COLO829 (cell line): ENCODE measurements around the gene GZMM.

Source experiments
- DNase-seq: peaks from one replicate; pipeline ENCODE4 v3.0.0; 2012; ENCODE audit warnings: low spot score

Gene GZMM

GRCh38 chr19:566844-567243 lies 23.0 kb downstream of the GZMM start:
- DNase-seq, result no peak

- no peak for DNase-seq
Measured at GRCh38 chr19:567296-567900, 23.5 kb downstream of the GZMM start.

- DNase-seq, result no peak
Measured at GRCh38 chr19:570251-570686, 26.4 kb downstream of the GZMM start.

GRCh38 chr19:570937-571565 lies 27.2 kb downstream of the GZMM start:
- no peak for DNase-seq

GRCh38 chr19:571566-571974 lies 27.7 kb downstream of the GZMM start:
- DNase-seq, result peak; percentile 42

- peak; percentile 100 for DNase-seq
Measured at GRCh38 chr19:572140-572742, 28.4 kb downstream of the GZMM start, which contains the start of gene BSG. TSS of gene BSG (plus strand) at chr19:572596. CDS start at chr19:572635, 39 bp downstream.

- peak; percentile 60 for DNase-seq
Measured at GRCh38 chr19:572743-573518, 29.1 kb downstream of the GZMM start.

GRCh38 chr19:573519-573825 lies 29.6 kb downstream of the GZMM start:
- no peak for DNase-seq

GRCh38 chr19:574658-575526 lies 31.0 kb downstream of the GZMM start:
- DNase-seq, result no peak

GRCh38 chr19:575527-576506 lies 32.0 kb downstream of the GZMM start:
- no peak for DNase-seq

GRCh38 chr19:576768-577438 lies 33.0 kb downstream of the GZMM start:
- no peak for DNase-seq

- no peak for DNase-seq
Measured at GRCh38 chr19:577439-578392, 33.9 kb downstream of the GZMM start.

- DNase-seq, result no peak
Measured at GRCh38 chr19:579111-579841, 35.4 kb downstream of the GZMM start.

- no peak for DNase-seq
Measured at GRCh38 chr19:579842-580155, 35.9 kb downstream of the GZMM start.

- no peak for DNase-seq
Measured at GRCh38 chr19:580274-580835, 36.5 kb downstream of the GZMM start.

GRCh38 chr19:581399-582111 lies 37.7 kb downstream of the GZMM start:
- no peak for DNase-seq

- no peak for DNase-seq
Measured at GRCh38 chr19:582497-583197, 38.8 kb downstream of the GZMM start.
